ENCODE measurements around the gene RCBTB2.

- TF ChIP-seq NFIC (IDR thresholded peaks at IDR 0.05), result no peak
- TF ChIP-seq EP300 (IDR thresholded peaks at IDR 0.05; ENCODE audit: borderline replicate concordance), result no peak
- TF ChIP-seq RAD21 (IDR thresholded peaks at IDR 0.05; ENCODE audit: low read depth), result no peak
- TF ChIP-seq MAX (IDR thresholded peaks at IDR 0.05), result no peak
- no peak for TF ChIP-seq TAF1 (IDR thresholded peaks at IDR 0.05; ENCODE audit: low read depth)
- TF ChIP-seq CEBPB (IDR thresholded peaks at IDR 0.05), result no peak
- no peak for TF ChIP-seq REST (IDR thresholded peaks at IDR 0.05; ENCODE audit: low read depth)
- TF ChIP-seq FOXM1 (IDR thresholded peaks at IDR 0.05; ENCODE audit: borderline replicate concordance, low read depth), result no peak
- no peak for TF ChIP-seq TCF12 (IDR thresholded peaks at IDR 0.05; ENCODE audit: low read depth)
- TF ChIP-seq EGR1 (IDR thresholded peaks at IDR 0.05), result no peak
These were observed 16.8 kb upstream of the RCBTB2 start for GRCh38 chr13:48549658-48550057.

Data from Ishikawa (cell line).